Measurements from ENCODE around the gene HELZ.

GRCh38 chr17:67210915-67211314 is 34.1 kb downstream of the HELZ start:
- TF ChIP-seq, protein P1, sequence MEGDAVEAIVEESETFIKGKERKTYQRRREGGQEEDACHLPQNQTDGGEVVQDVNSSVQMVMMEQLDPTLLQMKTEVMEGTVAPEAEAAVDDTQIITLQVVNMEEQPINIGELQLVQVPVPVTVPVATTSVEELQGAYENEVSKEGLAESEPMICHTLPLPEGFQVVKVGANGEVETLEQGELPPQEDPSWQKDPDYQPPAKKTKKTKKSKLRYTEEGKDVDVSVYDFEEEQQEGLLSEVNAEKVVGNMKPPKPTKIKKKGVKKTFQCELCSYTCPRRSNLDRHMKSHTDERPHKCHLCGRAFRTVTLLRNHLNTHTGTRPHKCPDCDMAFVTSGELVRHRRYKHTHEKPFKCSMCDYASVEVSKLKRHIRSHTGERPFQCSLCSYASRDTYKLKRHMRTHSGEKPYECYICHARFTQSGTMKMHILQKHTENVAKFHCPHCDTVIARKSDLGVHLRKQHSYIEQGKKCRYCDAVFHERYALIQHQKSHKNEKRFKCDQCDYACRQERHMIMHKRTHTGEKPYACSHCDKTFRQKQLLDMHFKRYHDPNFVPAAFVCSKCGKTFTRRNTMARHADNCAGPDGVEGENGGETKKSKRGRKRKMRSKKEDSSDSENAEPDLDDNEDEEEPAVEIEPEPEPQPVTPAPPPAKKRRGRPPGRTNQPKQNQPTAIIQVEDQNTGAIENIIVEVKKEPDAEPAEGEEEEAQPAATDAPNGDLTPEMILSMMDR (IDR thresholded peaks at IDR 0.05 in 8 of 11, conservative IDR thresholded peaks at IDR 0.05 in 3 of 11): no peak
- TF ChIP-seq POLR2A (IDR thresholded peaks at IDR 0.05) (no peak), POLR2AphosphoS5 (IDR thresholded peaks at IDR 0.05) (no peak)
